Neuronal stem cell (in vitro differentiated cells): ENCODE results near the gene CATSPERD.

Experiments
- DNase-seq: peaks from one replicate; pipeline ENCODE4 v3.0.0-alpha.2; 2013; ENCODE audit warnings: low spot score
- H2AFZ ChIP-seq: one replicate; pipeline ENCODE4 v1.6.1; 2013; ENCODE audit warnings: mild to moderate bottlenecking, low read length, inconsistent platforms
- H2AK5ac ChIP-seq: 2 replicates; pipeline ENCODE4 v1.6.1; 2013; ENCODE audit warnings: low read depth, mild to moderate bottlenecking, inconsistent platforms, low read length, moderate library complexity, mixed read lengths
- H2BK120ac ChIP-seq: 2 replicates; pipeline ENCODE4 v1.6.1; 2013; ENCODE audit warnings: low read depth, mild to moderate bottlenecking, inconsistent platforms, low read length, moderate library complexity, mixed read lengths
- H2BK12ac ChIP-seq: one replicate; pipeline ENCODE4 v1.6.1; 2013; ENCODE audit warnings: low read length, inconsistent platforms
- H2BK15ac ChIP-seq: 2 replicates; pipeline ENCODE4 v1.6.1; 2013; ENCODE audit warnings: mild to moderate bottlenecking, low read length, inconsistent platforms, mixed read lengths
- H2BK5ac ChIP-seq: one replicate; pipeline ENCODE4 v1.6.1; 2013; ENCODE audit warnings: inconsistent platforms, mild to moderate bottlenecking, low read length, moderate library complexity
- H3K14ac ChIP-seq: one replicate; pipeline ENCODE4 v1.6.1; 2013; ENCODE audit warnings: low read length, inconsistent platforms
- H3K18ac ChIP-seq: 2 replicates; pipeline ENCODE4 v1.6.1; 2013; ENCODE audit warnings: low read length, inconsistent platforms
- H3K23ac ChIP-seq: 2 replicates; pipeline ENCODE4 v1.6.1; 2013; ENCODE audit warnings: low read depth, mild to moderate bottlenecking, mixed read lengths, low read length, inconsistent platforms; ENCODE audit not compliant: poor library complexity
- H3K27ac ChIP-seq: replicated peaks from 3 replicates; pipeline ENCODE4 v1.5.1; 2013; ENCODE audit warnings: low read length, inconsistent platforms
- H3K27me3 ChIP-seq, 3 experiments: 2 replicates each; pipeline ENCODE4 v1.6.1; 2013; ENCODE audit warnings: low read length in 3 of 3, mild to moderate bottlenecking in 2 of 3, inconsistent platforms in 1 of 3, low read depth in 1 of 3, mixed read lengths in 1 of 3, moderate library complexity in 1 of 3; ENCODE audit not compliant: control insufficient read depth in 3 of 3, insufficient read depth in 3 of 3
- H3K36me3 ChIP-seq, 2 donors: replicated peaks in 1 of 2; 2 replicates each; pipeline ENCODE4 v1.6.1; 2013; ENCODE audit warnings: low read length in 2 of 2; ENCODE audit not compliant: control insufficient read depth in 2 of 2, insufficient read depth in 2 of 2
- H3K4ac ChIP-seq: 2 replicates; pipeline ENCODE4 v1.6.1; 2013; ENCODE audit warnings: inconsistent platforms, mild to moderate bottlenecking, low read length, moderate library complexity
- H3K4me1 ChIP-seq, 2 donors: 1 replicate in 1 of 2; 2 replicates in 1 of 2; pipeline ENCODE4 v1.6.1; 2013; ENCODE audit warnings: low read length in 2 of 2, low read depth in 1 of 2; ENCODE audit not compliant: control insufficient read depth in 2 of 2, insufficient read depth in 1 of 2
- H3K4me2 ChIP-seq: one replicate; pipeline ENCODE4 v1.6.1; 2013; ENCODE audit warnings: mild to moderate bottlenecking, low read length, inconsistent platforms; ENCODE audit not compliant: insufficient read depth, poor library complexity, severe bottlenecking
- H3K4me3 ChIP-seq, 2 donors: 2 replicates each; pipeline ENCODE4 v1.5.1; 2013; ENCODE audit warnings: low read length in 2 of 2, mild to moderate bottlenecking in 2 of 2, inconsistent platforms in 1 of 2, moderate library complexity in 1 of 2
- H3K79me1 ChIP-seq: one replicate; pipeline ENCODE4 v1.6.1; 2013; ENCODE audit warnings: low read depth, mild to moderate bottlenecking, inconsistent platforms, low read length, moderate library complexity
- H3K9ac ChIP-seq: one replicate; pipeline ENCODE4 v1.6.1; 2013; ENCODE audit warnings: mild to moderate bottlenecking, low read depth, low read length, inconsistent platforms; ENCODE audit not compliant: poor library complexity
- H3K9me3 ChIP-seq, 2 donors: replicated peaks in 1 of 2; 2 replicates each; pipeline versions ENCODE3 to v1.6.1; 2013; ENCODE audit warnings: low read length in 2 of 2, mild to moderate bottlenecking in 2 of 2, inconsistent platforms in 1 of 2, low read depth in 1 of 2, mixed read lengths in 1 of 2, moderate library complexity in 1 of 2; ENCODE audit not compliant: control insufficient read depth in 2 of 2, insufficient read depth in 1 of 2
- H4K8ac ChIP-seq: one replicate; pipeline ENCODE4 v1.6.1; 2013; ENCODE audit warnings: low read depth, mild to moderate bottlenecking, inconsistent platforms, low read length, moderate library complexity
- H4K91ac ChIP-seq: one replicate; pipeline ENCODE4 v1.6.1; 2013; ENCODE audit warnings: low read length, low read depth, mild to moderate bottlenecking, inconsistent platforms; ENCODE audit not compliant: poor library complexity
- WGBS, 2 donors: extraction: QIAGEN DNeasy Blood & Tissue Kit; methylation state at CpG; one replicate each; pipeline ENCODE4 v1.1.7; 2013; ENCODE audit warnings: missing lambda C conversion rate in 2 of 2, mixed read lengths in 1 of 2; ENCODE audit not compliant: insufficient read length in 2 of 2, insufficient replicate concordance in 1 of 2; ENCODE audit errors: extremely low coverage in 2 of 2; 5-methylcytosine and 5-hydroxymethylcytosine counted together

The CATSPERD gene

GRCh38 chr19:5825178-5825577 is 104.7 kb downstream of the CATSPERD start:
- peak overlapping the region; percentile 56 for H2AK5ac ChIP-seq
- no peak overlapping the region for H2AFZ ChIP-seq
- no CpG with 5 or more reads among the region's 21 CpGs for WGBS, 2 donors
- no peak overlapping the region for H4K8ac ChIP-seq
- H4K91ac ChIP-seq, result no peak overlapping the region
- H3K79me1 ChIP-seq, result peaks cover 1% of the 10 kb centered on the region
- peaks cover 0 to 24% of the 10 kb centered on the region in 2 donors for H3K4me1 ChIP-seq
- no peak for DNase-seq
- H3K18ac ChIP-seq, result no peak overlapping the region
- no peak overlapping the region for H3K4me2 ChIP-seq
- H2BK120ac ChIP-seq, result no peak overlapping the region
- peak overlapping the region; percentile 41 for H2BK12ac ChIP-seq
- H3K27ac ChIP-seq, result no peak overlapping the region
- H3K4me3 ChIP-seq, result peak overlapping the region in 1 of 2 donors; percentile 58
- no peak overlapping the region for H3K9ac ChIP-seq
- H3K27me3 ChIP-seq, result peaks cover 0 to 5% (median 0%) of the 10 kb centered on the region in 3 experiments
- no peak overlapping the region for H3K14ac ChIP-seq
- no peak overlapping the region for H2BK15ac ChIP-seq
- peaks cover 0 to 3% of the 10 kb centered on the region in 2 donors for H3K9me3 ChIP-seq
- H3K4ac ChIP-seq, result no peak overlapping the region
- H2BK5ac ChIP-seq, result no peak overlapping the region
- H3K36me3 ChIP-seq, result no peaks in the 10 kb centered on the region
- peak overlapping the region; percentile 55 for H3K23ac ChIP-seq

DNA sequence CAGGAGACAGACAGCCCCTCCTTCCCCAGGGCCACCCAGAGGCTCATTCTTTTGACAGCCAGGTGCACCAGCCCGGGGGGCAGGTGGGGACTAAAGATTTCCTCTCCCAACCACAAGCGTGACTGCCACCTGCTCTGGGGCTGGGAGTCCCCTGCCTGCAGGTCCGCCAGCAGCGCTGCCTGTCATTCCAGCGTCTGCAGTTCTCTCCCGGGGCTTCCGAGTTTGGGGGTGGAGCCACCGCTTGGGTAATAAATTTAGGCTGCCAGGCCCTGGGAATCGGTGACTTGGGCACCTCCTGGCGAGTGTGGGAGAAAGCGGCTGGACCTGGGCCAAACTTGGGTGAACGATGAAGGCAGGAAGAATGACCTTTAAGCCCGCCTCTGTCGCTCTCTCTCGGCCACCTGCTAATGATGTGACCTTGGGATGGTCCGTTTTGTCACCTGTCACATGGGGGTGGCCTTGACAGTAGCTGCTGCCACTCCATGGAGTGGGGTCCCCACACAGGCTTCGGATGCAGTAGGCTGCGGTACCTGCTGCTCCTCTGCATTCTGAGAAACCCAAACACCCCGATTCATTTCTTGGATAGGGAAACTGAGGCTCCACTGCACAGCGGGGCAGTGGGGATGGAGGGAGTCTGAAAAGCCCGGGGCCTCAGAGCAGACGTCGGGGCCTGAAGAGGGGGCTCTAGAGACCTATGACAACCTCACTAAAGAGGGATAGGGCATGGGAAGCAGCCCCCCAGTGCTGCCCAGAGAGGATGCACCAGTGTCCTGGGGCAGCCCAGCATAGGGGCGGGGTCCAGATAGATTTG is 106.3 kb downstream of the CATSPERD start:
- Histone ChIP-seq H2BK15ac (peak overlapping the region; percentile 67), H2BK120ac (peak overlapping the region; percentile 72), H4K91ac (no peak overlapping the region), H3K79me1 (peaks cover 3% of the 10 kb centered on the region), H3K4me3 (no peak overlapping the region), H3K4me2 (peak overlapping the region; percentile 96), H3K14ac (no peak overlapping the region), H4K8ac (peak overlapping the region; percentile 52), H3K27me3 (peaks cover 0 to 5% (median 0%) of the 10 kb centered on the region in 3 experiments), H2BK12ac (no peak overlapping the region), H2BK5ac (peak overlapping the region; percentile 53), H3K9me3 (peaks cover 0 to 3% of the 10 kb centered on the region in 2 donors), H3K27ac (no peak overlapping the region), H3K9ac (no peak overlapping the region), H2AFZ (no peak overlapping the region), H3K23ac (peak overlapping the region; percentile 100), H3K18ac (peak overlapping the region; percentile 95), H2AK5ac (peak overlapping the region; percentile 94), H3K4me1 (peaks cover 0 to 24% of the 10 kb centered on the region in 2 donors), H3K4ac (no peak overlapping the region), H3K36me3 (no peaks in the 10 kb centered on the region)
- peak; percentile 32 for DNase-seq
- WGBS, 2 donors, result no CpG with 5 or more reads among the region's 24 CpGs

GRCh38 chr19:5827342-5827890 is 107.0 kb downstream of the CATSPERD start:
- Histone ChIP-seq H3K9ac (peak overlapping the region; percentile 93), H3K27ac (peak overlapping the region; percentile 96), H3K18ac (peak overlapping the region; percentile 95), H3K4me2 (peak overlapping the region; percentile 96), H3K23ac (peak overlapping the region; percentile 100), H3K27me3 (peaks cover 0 to 5% (median 0%) of the 10 kb centered on the region in 3 experiments), H2BK12ac (no peak overlapping the region), H3K4me1 (peaks cover 0 to 24% of the 10 kb centered on the region in 2 donors), H3K4me3 (peak overlapping the region; percentile 52 to 94), H3K36me3 (no peaks in the 10 kb centered on the region), H2AK5ac (peak overlapping the region; percentile 68), H2BK5ac (peak overlapping the region; percentile 48), H3K4ac (no peak overlapping the region), H2BK120ac (peak overlapping the region; percentile 72), H4K8ac (no peak overlapping the region), H2BK15ac (peak overlapping the region; percentile 67), H3K14ac (no peak overlapping the region), H3K9me3 (peaks cover 0 to 3% of the 10 kb centered on the region in 2 donors), H4K91ac (no peak overlapping the region), H3K79me1 (peaks cover 3% of the 10 kb centered on the region), H2AFZ (peak overlapping the region; percentile 80)
- DNase-seq, result no peak
- WGBS, 2 donors, result no CpG with 5 or more reads among the region's 37 CpGs
